HG03469 (cell line): ENCODE data around the gene PGLYRP3.

Experiments
- ATAC-seq: cut with Tn5 transposase; IDR thresholded peaks from one replicate; pipeline ENCODE4 v1.9.1; 2021; ENCODE audit warnings: mild to moderate bottlenecking, moderate library complexity, moderate number of reproducible peaks; ENCODE audit not compliant: unreplicated experiment

Gene PGLYRP3

GRCh38 chr1:153262462-153263157, 50.1 kb downstream of the PGLYRP3 start:
- no peak for ATAC-seq

GRCh38 chr1:153262070-153262366, 50.7 kb downstream of the PGLYRP3 start:
- ATAC-seq, result no peak

GRCh38 chr1:153261281-153262069, 51.3 kb downstream of the PGLYRP3 start:
- ATAC-seq, result no peak

- no peak for ATAC-seq
Observed at GRCh38 chr1:153260585-153261280, 52.0 kb downstream of the PGLYRP3 start.

- ATAC-seq, result no peak
Observed at GRCh38 chr1:153259387-153259786, 53.4 kb downstream of the PGLYRP3 start, which contains the start of gene LORICRIN. TSS of gene LORICRIN (plus strand) at chr1:153259687. CDS start at chr1:153260950, 1,263 bp downstream.

- ATAC-seq, result no peak
Observed at GRCh38 chr1:153253693-153254092, 59.1 kb downstream of the PGLYRP3 start.

- no peak for ATAC-seq
Observed at GRCh38 chr1:153253076-153253475, 59.7 kb downstream of the PGLYRP3 start.

- ATAC-seq, result no peak
Observed at GRCh38 chr1:153251988-153252387, 60.8 kb downstream of the PGLYRP3 start.

- ATAC-seq, result no peak
Observed at GRCh38 chr1:153251562-153251961, 61.2 kb downstream of the PGLYRP3 start.

GRCh38 chr1:153251087-153251486, 61.7 kb downstream of the PGLYRP3 start:
- ATAC-seq, result no peak

- no peak for ATAC-seq
Observed at GRCh38 chr1:153250166-153250565, 62.6 kb downstream of the PGLYRP3 start.

- no peak for ATAC-seq
Observed at GRCh38 chr1:153248176-153248879, 64.4 kb downstream of the PGLYRP3 start.
